SK-N-SH (cell line): ENCODE results near the gene MYLK2. TPM values are rescaled to one million over a fixed set of nuclear protein-coding genes. Genes with fewer than 3 reads are reported as not detected.

Experiments used
- CTCF ChIA-PET: fragments of 300-600, 350-600 bp; formaldehyde crosslinking; extraction: SDS; loops from one replicate; lab custom pipeline; 2021; lab: Yijun Ruan, JAX
- POLR2A ChIA-PET: fragments of 350-600 bp; sonication (Branson Sonifier 250); formaldehyde crosslinking; extraction: SDS; loops from one replicate; lab custom pipeline; 2020; ENCODE audit warnings: antibody characterized with exemption, inconsistent platforms; lab: Yijun Ruan, JAX
- DNase-seq: peaks from one replicate; pipeline ENCODE4 v3.0.0; 2012
- H2AFZ ChIP-seq: fragments of 200-600 bp; sonication (generic); 2 replicates; pipeline ENCODE4 v1.8.1; 2016; ENCODE audit warnings: antibody characterized with exemption, mild to moderate bottlenecking, low read depth
- H3F3A ChIP-seq: fragments of 200-600 bp; sonication (generic); replicated peaks from 2 replicates; pipeline ENCODE3; 2016; ENCODE audit warnings: antibody characterized with exemption, mild to moderate bottlenecking; ENCODE audit not compliant: insufficient read depth
- H3K27ac ChIP-seq, 2 experiments: fragments of 200-500 bp in 1 of 2; fragments of 200-600 bp in 1 of 2; sonication (Bioruptor generic) in 1 of 2; sonication (generic), shearing (Covaris generic) in 1 of 2; 2 replicates each; pipeline versions ENCODE4 v1.5.1 to v1.6.1; 2014 to 2016; ENCODE audit warnings: low read depth in 2 of 2, inconsistent platforms in 1 of 2, low read length in 1 of 2, mild to moderate bottlenecking in 1 of 2, mixed read lengths in 1 of 2
- H3K27me3 ChIP-seq: fragments of 200-600 bp; sonication (generic), shearing (Covaris generic); 2 replicates; pipeline ENCODE4 v1.6.1; 2016; ENCODE audit warnings: mixed run types; ENCODE audit not compliant: insufficient read depth
- H3K36me3 ChIP-seq, 2 experiments: fragments of 200-500 bp in 1 of 2; fragments of 200-600 bp in 1 of 2; sonication (Bioruptor generic) in 1 of 2; sonication (generic) in 1 of 2; replicated peaks in 1 of 2; 2 replicates each; pipeline versions ENCODE3 to v1.5.1; 2014 to 2016; ENCODE audit warnings: low read length in 1 of 2, mild to moderate bottlenecking in 1 of 2; ENCODE audit not compliant: insufficient read depth in 2 of 2, control insufficient read depth in 1 of 2
- H3K4me1 ChIP-seq, 2 experiments: fragments of 200-500 bp in 1 of 2; fragments of 200-600 bp in 1 of 2; sonication (Bioruptor generic) in 1 of 2; sonication (generic), shearing (Covaris generic) in 1 of 2; 2 replicates each; pipeline versions ENCODE4 v1.5.1 to v1.6.1; 2014 to 2016; ENCODE audit warnings: low read depth in 1 of 2, low read length in 1 of 2, mixed run types in 1 of 2; ENCODE audit not compliant: insufficient read depth in 2 of 2, control insufficient read depth in 1 of 2
- H3K4me2 ChIP-seq: fragments of 200-600 bp; sonication (generic), shearing (Covaris generic); 2 replicates; pipeline ENCODE4 v1.6.1; 2017; ENCODE audit warnings: mixed run types
- H3K4me3 ChIP-seq, 2 experiments: fragments of 200-500 bp in 1 of 2; fragments of 200-600 bp in 1 of 2; sonication (Bioruptor generic) in 1 of 2; sonication (generic), shearing (Covaris generic) in 1 of 2; 2 replicates each; pipeline versions ENCODE4 v1.5.1 to v1.8.1; 2014 to 2016; ENCODE audit warnings: low read depth in 2 of 2, inconsistent platforms in 1 of 2, low read length in 1 of 2, mild to moderate bottlenecking in 1 of 2, mixed read lengths in 1 of 2, moderate library complexity in 1 of 2
- H3K79me2 ChIP-seq: fragments of 200-600 bp; sonication (generic); 2 replicates; pipeline ENCODE4 v1.8.1; 2017; ENCODE audit warnings: mild to moderate bottlenecking; ENCODE audit not compliant: insufficient read depth
- H3K9ac ChIP-seq: fragments of 200-600 bp; sonication (generic); 2 replicates; pipeline ENCODE4 v1.6.1; 2017; ENCODE audit warnings: mixed run types
- H3K9me2 ChIP-seq: fragments of 200-600 bp; sonication (generic); 2 replicates; pipeline ENCODE4 v1.6.1; 2017; ENCODE audit warnings: mixed run types
- H3K9me3 ChIP-seq: fragments of 200-600 bp; sonication (generic); 2 replicates; pipeline ENCODE4 v1.6.1; 2017; ENCODE audit warnings: mixed run types, mild to moderate bottlenecking, moderate library complexity
- H4K20me1 ChIP-seq: fragments of 200-600 bp; sonication (generic); 2 replicates; pipeline ENCODE4 v1.6.1; 2017; ENCODE audit warnings: mild to moderate bottlenecking, mixed run types; ENCODE audit not compliant: insufficient read depth
- CHD2 ChIP-seq: fragments of 150-350 bp; IDR thresholded peaks from 2 replicates; pipeline ENCODE4 v1.6.1; 2018; ENCODE audit warnings: low read length; ENCODE audit not compliant: partially characterized antibody
- ELF1 ChIP-seq: IDR thresholded peaks from 2 replicates; pipeline ENCODE4 v1.4.0; 2012
- EP300 ChIP-seq, 2 experiments: IDR thresholded peaks; 2 replicates each; pipeline versions ENCODE4 v1.4.0 to v1.6.1; 2012; ENCODE audit warnings: borderline replicate concordance in 1 of 2, low read depth in 1 of 2, low read length in 1 of 2
- GABPA ChIP-seq: IDR thresholded peaks from 2 replicates; pipeline ENCODE4 v1.4.0; 2012; ENCODE audit warnings: low read depth, mild to moderate bottlenecking
- MEF2A ChIP-seq: IDR thresholded peaks from 2 replicates; pipeline ENCODE4 v1.4.0; 2012; ENCODE audit warnings: low read depth, borderline replicate concordance
- NFIC ChIP-seq: IDR thresholded peaks from 2 replicates; pipeline ENCODE4 v1.4.0; 2012; ENCODE audit warnings: borderline replicate concordance
- NRF1 ChIP-seq: IDR thresholded peaks from 2 replicates; pipeline ENCODE4 v1.6.1; 2012; ENCODE audit warnings: low read depth, mild to moderate bottlenecking, low read length
- POLR2AphosphoS5 ChIP-seq: IDR thresholded peaks from 2 replicates; pipeline ENCODE4 v1.6.1; 2012; ENCODE audit warnings: low read depth, low read length
- RCOR1 ChIP-seq: fragments of 150-350 bp; IDR thresholded peaks from 2 replicates; pipeline ENCODE4 v1.6.1; 2017; ENCODE audit warnings: antibody characterized with exemption, low read length
- TAF1 ChIP-seq: IDR thresholded peaks from 2 replicates; pipeline ENCODE4 v1.6.1; 2012; ENCODE audit warnings: low read depth, mild to moderate bottlenecking, low read length, moderate library complexity, borderline replicate concordance
- TCF12 ChIP-seq: IDR thresholded peaks from 2 replicates; pipeline ENCODE4 v1.4.0; 2012
- WGBS: methylation state at CpG from one replicate; pipeline ENCODE4 v1.1.6; 2017; ENCODE audit warnings: low lambda C conversion rate; 5-methylcytosine and 5-hydroxymethylcytosine counted together
- polyA plus RNA-seq, 3 experiments: library from polyadenylated mRNA; depleted of rRNA; stranded (reverse); fragments of >200 nt; gene quantifications; 2 replicates each; pipeline ENCODE4 v1.2.3, GENCODE V29; 2012
- TF ChIP-seq, protein P1 (sequence below): fragments of 150-350 bp; IDR thresholded peaks from 2 replicates; pipeline ENCODE4 v1.6.1; 2016; ENCODE audit warnings: mild to moderate bottlenecking, low read depth, low read length
- TF ChIP-seq, protein P2 (sequence below): fragments of 200-600 bp; sonication (generic); IDR thresholded peaks from 2 replicates; pipeline ENCODE4 v1.6.1; 2017; ENCODE audit warnings: antibody characterized with exemption, mild to moderate bottlenecking, moderate library complexity
- TF ChIP-seq, protein P3 (sequence below): IDR thresholded peaks from 2 replicates; pipeline ENCODE4 v1.6.1; 2012; ENCODE audit warnings: mild to moderate bottlenecking, low read depth, low read length, moderate library complexity

The MYLK2 gene
- polyA plus RNA-seq, 1 of the 3 experiments (the other 2 are of a cell fraction) = 0.21 TPM

DNA sequence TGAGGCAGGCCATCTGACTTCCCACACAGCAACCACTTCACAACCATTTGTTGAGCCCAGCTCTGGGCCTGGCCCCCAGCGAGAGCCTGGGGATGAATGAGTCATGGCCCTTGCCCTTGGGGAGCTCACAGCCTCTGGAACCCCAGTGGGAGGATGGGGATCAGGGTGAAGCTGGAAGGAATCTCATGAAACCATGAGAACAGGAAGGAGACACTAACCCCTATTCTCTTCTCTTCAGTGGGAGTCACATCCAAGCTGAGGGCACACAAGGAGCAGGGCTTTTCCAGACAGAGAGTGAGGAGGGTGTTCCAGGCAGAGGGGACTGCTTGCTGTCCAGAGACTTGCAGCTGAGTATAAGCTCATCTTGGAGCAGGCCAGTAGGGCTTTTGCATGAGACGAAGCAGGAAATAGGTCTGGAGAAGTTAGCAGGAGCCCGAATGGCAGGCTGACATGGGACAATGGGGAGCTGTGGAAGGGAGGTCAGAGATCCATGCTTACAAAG, 18.8 kb downstream of the MYLK2 start (continued):
- TF ChIP-seq TAF1 (no peak), NRF1 (no peak), RCOR1 (no peak), POLR2AphosphoS5 (no peak; the same call in 1 of the 2 replicates), TCF12 (peak; percentile 46)
- TF ChIP-seq, protein P1, sequence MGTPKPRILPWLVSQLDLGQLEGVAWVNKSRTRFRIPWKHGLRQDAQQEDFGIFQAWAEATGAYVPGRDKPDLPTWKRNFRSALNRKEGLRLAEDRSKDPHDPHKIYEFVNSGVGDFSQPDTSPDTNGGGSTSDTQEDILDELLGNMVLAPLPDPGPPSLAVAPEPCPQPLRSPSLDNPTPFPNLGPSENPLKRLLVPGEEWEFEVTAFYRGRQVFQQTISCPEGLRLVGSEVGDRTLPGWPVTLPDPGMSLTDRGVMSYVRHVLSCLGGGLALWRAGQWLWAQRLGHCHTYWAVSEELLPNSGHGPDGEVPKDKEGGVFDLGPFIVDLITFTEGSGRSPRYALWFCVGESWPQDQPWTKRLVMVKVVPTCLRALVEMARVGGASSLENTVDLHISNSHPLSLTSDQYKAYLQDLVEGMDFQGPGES = no peak
- TF ChIP-seq, protein P2, sequence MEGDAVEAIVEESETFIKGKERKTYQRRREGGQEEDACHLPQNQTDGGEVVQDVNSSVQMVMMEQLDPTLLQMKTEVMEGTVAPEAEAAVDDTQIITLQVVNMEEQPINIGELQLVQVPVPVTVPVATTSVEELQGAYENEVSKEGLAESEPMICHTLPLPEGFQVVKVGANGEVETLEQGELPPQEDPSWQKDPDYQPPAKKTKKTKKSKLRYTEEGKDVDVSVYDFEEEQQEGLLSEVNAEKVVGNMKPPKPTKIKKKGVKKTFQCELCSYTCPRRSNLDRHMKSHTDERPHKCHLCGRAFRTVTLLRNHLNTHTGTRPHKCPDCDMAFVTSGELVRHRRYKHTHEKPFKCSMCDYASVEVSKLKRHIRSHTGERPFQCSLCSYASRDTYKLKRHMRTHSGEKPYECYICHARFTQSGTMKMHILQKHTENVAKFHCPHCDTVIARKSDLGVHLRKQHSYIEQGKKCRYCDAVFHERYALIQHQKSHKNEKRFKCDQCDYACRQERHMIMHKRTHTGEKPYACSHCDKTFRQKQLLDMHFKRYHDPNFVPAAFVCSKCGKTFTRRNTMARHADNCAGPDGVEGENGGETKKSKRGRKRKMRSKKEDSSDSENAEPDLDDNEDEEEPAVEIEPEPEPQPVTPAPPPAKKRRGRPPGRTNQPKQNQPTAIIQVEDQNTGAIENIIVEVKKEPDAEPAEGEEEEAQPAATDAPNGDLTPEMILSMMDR = no peak

DNA sequence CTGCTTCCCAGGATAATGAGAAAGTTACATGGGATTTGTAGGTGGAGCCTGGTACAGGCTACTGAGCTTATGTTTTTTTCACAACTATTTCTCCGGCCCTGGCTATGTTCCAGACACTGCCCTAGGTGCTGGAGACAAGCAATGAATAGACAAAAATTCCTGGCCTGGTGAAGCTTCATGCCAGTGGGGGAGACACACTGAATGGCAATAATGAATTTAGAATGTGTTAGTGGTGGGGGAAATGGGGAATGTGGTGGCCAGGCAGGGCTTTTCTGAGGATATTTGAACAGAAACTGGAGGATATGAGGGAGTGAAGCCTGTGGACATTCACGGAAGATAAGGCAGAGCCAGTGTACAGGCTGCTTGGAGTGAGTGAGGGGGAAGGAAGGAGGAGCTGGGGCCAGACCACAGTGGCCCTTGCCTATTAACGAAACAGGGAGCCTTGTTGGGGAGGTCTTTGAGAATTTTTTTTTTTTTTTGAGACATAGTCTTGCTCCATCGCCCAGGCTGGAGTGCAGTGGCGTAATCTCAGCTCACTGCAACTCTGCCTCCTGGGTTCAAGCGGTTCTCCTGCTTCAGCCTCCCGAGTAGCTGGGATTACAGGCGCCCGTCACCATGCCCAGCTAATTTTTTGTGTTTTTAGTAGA, 19.6 kb downstream of the MYLK2 start:
- Histone ChIP-seq H3K79me2 (no peaks in the 10 kb centered on the region), H3K9me3 (no peaks in the 10 kb centered on the region), H3K4me1 (peaks cover 63 to 65% of the 10 kb centered on the region in 2 experiments), H3K27ac (peak overlapping the region; percentile 62 to 88; a peak in 2 of 4 replicates), H3K4me3 (no peak overlapping the region), H3F3A (peaks cover 40% of the 10 kb centered on the region), H3K36me3 (no peaks in the 10 kb centered on the region), H3K4me2 (peak overlapping the region; percentile 30; the same call in 1 of the 2 replicates), H2AFZ (no peak overlapping the region), H3K9me2 (no peaks in the 10 kb centered on the region), H3K27me3 (no peaks in the 10 kb centered on the region), H4K20me1 (no peaks in the 10 kb centered on the region), H3K9ac (no peak overlapping the region)
- CTCF ChIA-PET = interaction anchor here (1.1 to 15.5 kb wide), 7 partner anchors 9 to 276 kb away, joined by 4 to 174 read pairs (median 43); partner anchors contain the start of gene FOXS1
- DNase-seq = no peak
- POLR2A ChIA-PET = no interaction called here
- TF ChIP-seq NFIC (peak; percentile 23; the same call in 1 of the 2 replicates), ELF1 (no peak), TCF12 (no peak), GABPA (no peak), TAF1 (no peak), CHD2 (no peak), EP300 (IDR thresholded peaks at IDR 0.05; ENCODE audit: borderline replicate concordance in 1 of 2, low read depth in 1 of 2, low read length in 1 of 2) (no peak), MEF2A (no peak), RCOR1 (no peak)
- TF ChIP-seq, protein P2 = no peak
- TF ChIP-seq, protein P3, sequence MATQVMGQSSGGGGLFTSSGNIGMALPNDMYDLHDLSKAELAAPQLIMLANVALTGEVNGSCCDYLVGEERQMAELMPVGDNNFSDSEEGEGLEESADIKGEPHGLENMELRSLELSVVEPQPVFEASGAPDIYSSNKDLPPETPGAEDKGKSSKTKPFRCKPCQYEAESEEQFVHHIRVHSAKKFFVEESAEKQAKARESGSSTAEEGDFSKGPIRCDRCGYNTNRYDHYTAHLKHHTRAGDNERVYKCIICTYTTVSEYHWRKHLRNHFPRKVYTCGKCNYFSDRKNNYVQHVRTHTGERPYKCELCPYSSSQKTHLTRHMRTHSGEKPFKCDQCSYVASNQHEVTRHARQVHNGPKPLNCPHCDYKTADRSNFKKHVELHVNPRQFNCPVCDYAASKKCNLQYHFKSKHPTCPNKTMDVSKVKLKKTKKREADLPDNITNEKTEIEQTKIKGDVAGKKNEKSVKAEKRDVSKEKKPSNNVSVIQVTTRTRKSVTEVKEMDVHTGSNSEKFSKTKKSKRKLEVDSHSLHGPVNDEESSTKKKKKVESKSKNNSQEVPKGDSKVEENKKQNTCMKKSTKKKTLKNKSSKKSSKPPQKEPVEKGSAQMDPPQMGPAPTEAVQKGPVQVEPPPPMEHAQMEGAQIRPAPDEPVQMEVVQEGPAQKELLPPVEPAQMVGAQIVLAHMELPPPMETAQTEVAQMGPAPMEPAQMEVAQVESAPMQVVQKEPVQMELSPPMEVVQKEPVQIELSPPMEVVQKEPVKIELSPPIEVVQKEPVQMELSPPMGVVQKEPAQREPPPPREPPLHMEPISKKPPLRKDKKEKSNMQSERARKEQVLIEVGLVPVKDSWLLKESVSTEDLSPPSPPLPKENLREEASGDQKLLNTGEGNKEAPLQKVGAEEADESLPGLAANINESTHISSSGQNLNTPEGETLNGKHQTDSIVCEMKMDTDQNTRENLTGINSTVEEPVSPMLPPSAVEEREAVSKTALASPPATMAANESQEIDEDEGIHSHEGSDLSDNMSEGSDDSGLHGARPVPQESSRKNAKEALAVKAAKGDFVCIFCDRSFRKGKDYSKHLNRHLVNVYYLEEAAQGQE = peak; percentile 60; the same call in 1 of the 2 replicates
- WGBS = 89% methylated on average over 9 of the region's 9 CpGs
